ENCODE measurements around the gene CLDN6.

CLDN6 gene

GRCh38 chr16:3009568-3010390 lies 8.2 kb downstream of the CLDN6 start:
- Histone ChIP-seq H3K27ac (no peak overlapping the region), H3K4me3 (no peak overlapping the region)
- no peak for DNase-seq (ENCODE audit: low spot score)
- TF ChIP-seq CTCF (IDR thresholded peaks at IDR 0.05): no peak

GRCh38 chr16:3008690-3009037 lies 9.3 kb downstream of the CLDN6 start:
- no peak overlapping the region for H3K4me3 ChIP-seq
- no peak for TF ChIP-seq CTCF (IDR thresholded peaks at IDR 0.05)
- DNase-seq (ENCODE audit: low spot score): no peak
- no peak overlapping the region for H3K27ac ChIP-seq

- Histone ChIP-seq H3K27ac (no peak overlapping the region), H3K4me3 (peak overlapping the region; percentile 17)
- DNase-seq (ENCODE audit: low spot score): no peak
- TF ChIP-seq CTCF (IDR thresholded peaks at IDR 0.05): no peak
Measured at GRCh38 chr16:3007957-3008689, 9.9 kb downstream of the CLDN6 start.

GRCh38 chr16:3007059-3007956 lies 10.7 kb downstream of the CLDN6 start:
- no peak for TF ChIP-seq CTCF (IDR thresholded peaks at IDR 0.05)
- peak overlapping the region; percentile 17 for H3K4me3 ChIP-seq
- no peak for DNase-seq (ENCODE audit: low spot score)
- H3K27ac ChIP-seq: no peak overlapping the region

GRCh38 chr16:3004781-3005284 lies 13.2 kb downstream of the CLDN6 start:
- H3K27ac ChIP-seq: no peak overlapping the region
- no peak for TF ChIP-seq CTCF (IDR thresholded peaks at IDR 0.05)

GRCh38 chr16:3004319-3004718 lies 13.7 kb downstream of the CLDN6 start:
- H3K4me3 ChIP-seq: peak overlapping the region; percentile 63
- H3K27ac ChIP-seq: peak overlapping the region in 1 of 2 donors; percentile 30
- TF ChIP-seq CTCF (IDR thresholded peaks at IDR 0.05): no peak
- DNase-seq (ENCODE audit: low spot score): no peak

More at GRCh38 chr16:3004781-3005284, 13.2 kb downstream of the CLDN6 start:
- peak overlapping the region; percentile 63 for H3K4me3 ChIP-seq
- no peak for DNase-seq (ENCODE audit: low spot score)
